BJ (cell line): ENCODE results near the gene TTC33. TPM values are rescaled to one million over a fixed set of nuclear protein-coding genes. Genes with fewer than 3 reads are reported as not detected.

ENCODE experiments used
- CTCF ChIA-PET: fragments of 350-600 bp; formaldehyde crosslinking; extraction: SDS; loops from one replicate; lab custom pipeline; 2021; ENCODE audit warnings: antibody characterized with exemption, inconsistent platforms; lab: Yijun Ruan, JAX
- POLR2A ChIA-PET: fragments of 300-600 bp; sonication (Branson Sonifier 250); formaldehyde crosslinking; extraction: SDS; loops from one replicate; lab custom pipeline; 2021; ENCODE audit warnings: antibody characterized with exemption; lab: Charles Lee
- DNase-seq: peaks from one replicate; pipeline ENCODE4 v3.0.0-alpha.2; 2011; ENCODE audit warnings: low read depth
- H3K27me3 ChIP-seq: 2 replicates; pipeline ENCODE4 v1.6.0; 2011; ENCODE audit warnings: low read length; ENCODE audit not compliant: control insufficient read depth, insufficient read depth
- H3K36me3 ChIP-seq: 2 replicates; pipeline ENCODE4 v1.5.1; 2011; ENCODE audit warnings: low read length; ENCODE audit not compliant: control insufficient read depth, insufficient read depth
- H3K4me3 ChIP-seq: 2 replicates; pipeline ENCODE4 v1.5.1; 2011; ENCODE audit warnings: low read depth, mild to moderate bottlenecking, control low read depth, low read length
- polyA plus RNA-seq: library from polyadenylated mRNA; depleted of rRNA; stranded (reverse); fragments of >200 nt; gene quantifications from 2 replicates; pipeline ENCODE4 v1.2.3, GENCODE V29; 2011
- TF ChIP-seq, protein P1 (sequence below): IDR thresholded peaks from 2 replicates; pipeline ENCODE4 v1.5.1; 2011; ENCODE audit warnings: low read depth, mild to moderate bottlenecking, control low read depth, inconsistent platforms, low read length, moderate library complexity; ENCODE audit not compliant: insufficient read depth

TTC33 gene
- polyA plus RNA-seq, 1 experiment: 2.8 TPM

DNA sequence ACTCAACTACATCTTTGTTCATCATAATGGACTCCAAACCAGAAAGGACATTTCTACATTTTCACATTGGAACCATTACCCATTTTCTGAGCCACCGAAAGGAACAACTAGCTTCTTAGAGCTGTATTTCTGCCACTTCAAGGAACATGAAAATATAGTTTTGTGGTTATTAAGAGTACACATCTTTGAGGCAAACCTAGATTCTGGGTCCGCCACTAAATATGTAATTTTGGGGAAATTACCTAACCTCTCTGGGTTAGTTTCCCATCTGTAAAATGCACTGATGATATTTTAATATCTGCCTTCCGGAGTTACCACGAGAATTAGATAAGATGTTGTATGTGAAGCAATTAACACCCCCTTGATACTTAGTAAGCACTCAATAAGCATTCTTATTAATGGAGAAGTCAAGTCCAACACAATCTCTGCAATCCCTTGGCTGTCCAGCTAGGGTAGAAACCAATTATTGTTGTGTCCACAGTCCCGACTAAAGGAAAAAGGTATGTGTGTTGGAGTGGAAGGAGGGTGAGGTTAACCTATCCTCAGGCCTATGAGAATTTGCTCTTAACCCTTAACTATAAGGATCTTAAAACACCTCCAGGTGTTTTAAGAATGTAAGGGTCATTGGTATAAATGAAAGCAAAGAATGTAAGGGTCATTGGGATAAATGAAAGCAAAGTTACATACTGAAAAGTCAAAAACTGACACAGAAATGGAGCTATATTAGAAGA, 170.1 kb downstream of the TTC33 start:
- ChIA-PET POLR2A (no interaction called here), CTCF (interaction anchor here (1.2 kb wide), 1 partner anchor 16 kb away, joined by 3 read pairs; no protein-coding TSS in a partner anchor)

DNA sequence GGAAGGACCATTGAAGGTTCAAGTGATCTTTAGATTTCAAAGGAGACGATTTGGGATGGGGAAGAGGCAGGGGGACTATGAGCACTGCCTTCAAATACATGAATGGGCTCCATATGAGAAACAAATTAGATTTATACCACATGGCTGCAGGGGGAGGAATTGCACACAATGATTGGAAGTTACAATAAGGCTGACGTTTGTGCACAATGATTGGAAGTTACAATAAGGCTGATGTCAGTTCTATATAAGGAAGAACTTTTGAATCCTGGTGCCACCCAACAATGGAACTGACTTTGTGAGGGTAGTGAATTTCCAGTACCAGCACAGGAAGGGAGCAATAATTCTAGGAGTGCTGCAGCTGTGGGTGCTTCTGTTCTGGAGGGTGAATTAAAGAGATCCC, 171.7 kb downstream of the TTC33 start:
- Histone ChIP-seq H3K27me3 (no peaks in the 10 kb centered on the region), H3K36me3 (no peaks in the 10 kb centered on the region), H3K4me3 (no peak overlapping the region)
- CTCF ChIA-PET: no interaction called here
- no peak for DNase-seq
- POLR2A ChIA-PET: no interaction called here
- TF ChIP-seq, protein P1, sequence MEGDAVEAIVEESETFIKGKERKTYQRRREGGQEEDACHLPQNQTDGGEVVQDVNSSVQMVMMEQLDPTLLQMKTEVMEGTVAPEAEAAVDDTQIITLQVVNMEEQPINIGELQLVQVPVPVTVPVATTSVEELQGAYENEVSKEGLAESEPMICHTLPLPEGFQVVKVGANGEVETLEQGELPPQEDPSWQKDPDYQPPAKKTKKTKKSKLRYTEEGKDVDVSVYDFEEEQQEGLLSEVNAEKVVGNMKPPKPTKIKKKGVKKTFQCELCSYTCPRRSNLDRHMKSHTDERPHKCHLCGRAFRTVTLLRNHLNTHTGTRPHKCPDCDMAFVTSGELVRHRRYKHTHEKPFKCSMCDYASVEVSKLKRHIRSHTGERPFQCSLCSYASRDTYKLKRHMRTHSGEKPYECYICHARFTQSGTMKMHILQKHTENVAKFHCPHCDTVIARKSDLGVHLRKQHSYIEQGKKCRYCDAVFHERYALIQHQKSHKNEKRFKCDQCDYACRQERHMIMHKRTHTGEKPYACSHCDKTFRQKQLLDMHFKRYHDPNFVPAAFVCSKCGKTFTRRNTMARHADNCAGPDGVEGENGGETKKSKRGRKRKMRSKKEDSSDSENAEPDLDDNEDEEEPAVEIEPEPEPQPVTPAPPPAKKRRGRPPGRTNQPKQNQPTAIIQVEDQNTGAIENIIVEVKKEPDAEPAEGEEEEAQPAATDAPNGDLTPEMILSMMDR: no peak

More for the DNA sequence above, 170.1 kb downstream of the TTC33 start:
- TF ChIP-seq, protein P1: no peak
- Histone ChIP-seq H3K36me3 (no peaks in the 10 kb centered on the region), H3K27me3 (no peaks in the 10 kb centered on the region), H3K4me3 (no peak overlapping the region)
- no peak for DNase-seq

DNA sequence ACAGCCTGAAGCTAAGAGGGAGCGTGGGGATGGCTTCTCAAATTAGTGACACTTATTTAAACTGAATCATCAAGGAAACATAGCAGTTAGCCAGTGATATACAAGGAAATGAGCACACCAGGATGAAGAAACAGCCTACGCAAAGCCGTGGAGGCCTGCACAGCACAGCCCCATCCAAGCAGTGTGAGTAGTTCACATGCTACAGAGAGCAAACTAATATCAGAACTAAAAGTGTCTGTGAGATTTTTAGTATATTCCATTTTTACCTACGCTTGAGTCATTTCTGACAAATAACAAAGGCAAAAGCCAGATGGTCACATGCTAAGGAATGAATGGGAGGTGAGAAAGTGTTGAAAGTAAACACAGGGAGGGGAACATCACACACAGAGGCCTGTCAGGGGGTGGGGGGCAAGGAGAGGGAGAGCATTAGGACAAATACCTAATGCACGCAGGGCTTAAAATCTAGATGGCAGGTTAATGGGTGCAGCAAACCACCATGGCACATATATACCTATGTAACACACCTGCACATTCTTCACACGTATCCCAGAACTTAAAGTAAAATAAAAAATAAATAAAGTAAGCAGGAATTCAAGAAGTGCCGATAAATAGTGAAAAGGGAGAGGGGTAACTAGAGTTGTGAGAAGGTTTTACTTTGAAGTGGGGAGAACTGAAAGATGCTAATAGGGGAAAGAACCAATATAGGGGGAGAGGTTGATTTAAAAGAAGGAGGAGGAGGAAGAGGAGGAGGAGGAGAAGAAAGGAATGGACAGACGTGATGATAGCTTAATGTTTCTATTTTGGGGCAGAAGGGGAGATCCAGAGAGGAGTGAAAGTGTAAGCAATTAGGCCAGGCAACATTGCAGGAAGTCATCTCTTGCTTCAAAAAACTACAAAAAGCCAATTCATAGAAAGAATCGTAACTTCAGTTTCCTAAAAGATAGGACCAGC, 177.0 kb downstream of the TTC33 start:
- DNase-seq: no peak
- ChIA-PET POLR2A (no interaction called here), CTCF (no interaction called here)
- TF ChIP-seq, protein P1: no peak
- H3K4me3 ChIP-seq: no peak overlapping the region
- H3K36me3 ChIP-seq: no peaks in the 10 kb centered on the region
- no peaks in the 10 kb centered on the region for H3K27me3 ChIP-seq

DNA sequence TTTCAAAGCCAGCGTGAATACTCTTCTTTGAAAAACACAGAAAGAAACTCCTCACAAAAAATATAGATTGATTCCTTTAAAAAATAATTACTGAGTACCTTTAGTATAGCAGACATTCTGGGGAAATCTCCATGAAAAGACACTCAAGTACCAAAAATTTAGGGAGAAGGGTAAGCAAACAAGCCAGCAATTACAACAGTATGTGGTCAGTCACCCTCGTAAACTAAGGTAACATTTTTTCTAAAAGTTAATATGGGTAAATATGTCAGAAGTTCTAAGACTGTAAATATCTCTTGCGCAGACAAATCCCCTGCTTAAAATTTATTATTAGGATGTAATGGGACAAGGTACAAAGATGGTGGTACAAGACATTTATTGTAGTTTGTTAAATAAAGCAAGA, 178.0 kb downstream of the TTC33 start:
- DNase-seq: no peak

More for the DNA sequence above, 178.0 kb downstream of the TTC33 start:
- ChIA-PET CTCF (no interaction called here), POLR2A (no interaction called here)
- TF ChIP-seq, protein P1: no peak
- H3K27me3 ChIP-seq: no peaks in the 10 kb centered on the region
- no peaks in the 10 kb centered on the region for H3K36me3 ChIP-seq
- no peak overlapping the region for H3K4me3 ChIP-seq
